ENCODE data around the gene DDX60.

- TF ChIP-seq, protein P1, sequence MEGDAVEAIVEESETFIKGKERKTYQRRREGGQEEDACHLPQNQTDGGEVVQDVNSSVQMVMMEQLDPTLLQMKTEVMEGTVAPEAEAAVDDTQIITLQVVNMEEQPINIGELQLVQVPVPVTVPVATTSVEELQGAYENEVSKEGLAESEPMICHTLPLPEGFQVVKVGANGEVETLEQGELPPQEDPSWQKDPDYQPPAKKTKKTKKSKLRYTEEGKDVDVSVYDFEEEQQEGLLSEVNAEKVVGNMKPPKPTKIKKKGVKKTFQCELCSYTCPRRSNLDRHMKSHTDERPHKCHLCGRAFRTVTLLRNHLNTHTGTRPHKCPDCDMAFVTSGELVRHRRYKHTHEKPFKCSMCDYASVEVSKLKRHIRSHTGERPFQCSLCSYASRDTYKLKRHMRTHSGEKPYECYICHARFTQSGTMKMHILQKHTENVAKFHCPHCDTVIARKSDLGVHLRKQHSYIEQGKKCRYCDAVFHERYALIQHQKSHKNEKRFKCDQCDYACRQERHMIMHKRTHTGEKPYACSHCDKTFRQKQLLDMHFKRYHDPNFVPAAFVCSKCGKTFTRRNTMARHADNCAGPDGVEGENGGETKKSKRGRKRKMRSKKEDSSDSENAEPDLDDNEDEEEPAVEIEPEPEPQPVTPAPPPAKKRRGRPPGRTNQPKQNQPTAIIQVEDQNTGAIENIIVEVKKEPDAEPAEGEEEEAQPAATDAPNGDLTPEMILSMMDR (conservative IDR thresholded peaks at IDR 0.05): no peak
- no peak for TF ChIP-seq EZH2 (IDR thresholded peaks at IDR 0.05; ENCODE audit: low read depth)
These were observed 931 bp downstream of the DDX60 start for GRCh38 chr4:168317621-168318020.

All from PC-9 (cell line).